AG08396 (cell line): ENCODE data around the gene ADAMTS20.
"Not testable (repeated sequence)": the region's sequence is repeated elsewhere in the genome, so short reads cannot be mapped to it uniquely, and the experiment has no call there.

Source experiments
- DNase-seq: peaks from one replicate; pipeline ENCODE4 v3.0.0; 2012; ENCODE audit warnings: low spot score, mixed read lengths

The ADAMTS20 gene

GRCh38 chr12:43361031-43361710 lies 190.8 kb downstream of the ADAMTS20 start:
- no peak for DNase-seq

GRCh38 chr12:43360001-43360400 lies 192.0 kb downstream of the ADAMTS20 start:
- not testable (repeated sequence) for DNase-seq

GRCh38 chr12:43357141-43357540 lies 194.9 kb downstream of the ADAMTS20 start:
- no peak for DNase-seq

- DNase-seq, result no peak
Observed at GRCh38 chr12:43352001-43352400, 200.0 kb downstream of the ADAMTS20 start.

GRCh38 chr12:43349863-43350262 lies 202.1 kb downstream of the ADAMTS20 start:
- DNase-seq, result no peak

DNA sequence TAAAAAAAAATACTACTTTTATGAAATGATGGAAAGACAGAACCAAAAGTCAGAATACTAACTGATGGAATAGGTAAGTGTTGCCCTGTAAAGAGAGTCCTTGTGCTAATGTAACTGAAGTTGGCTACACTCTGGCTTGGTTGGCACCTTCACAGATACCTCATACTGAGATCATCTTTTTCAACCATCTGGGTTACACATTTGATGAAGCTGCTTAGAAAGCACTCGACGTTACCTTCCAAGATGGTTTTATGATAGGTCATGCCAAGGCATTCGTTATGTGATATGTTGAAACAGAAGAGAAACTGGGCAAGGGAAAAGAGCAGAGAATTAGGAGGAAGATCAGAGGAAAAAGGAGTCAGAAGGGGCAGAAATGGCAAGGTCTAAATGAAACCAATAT lies 203.8 kb downstream of the ADAMTS20 start:
- DNase-seq, result no peak

DNA sequence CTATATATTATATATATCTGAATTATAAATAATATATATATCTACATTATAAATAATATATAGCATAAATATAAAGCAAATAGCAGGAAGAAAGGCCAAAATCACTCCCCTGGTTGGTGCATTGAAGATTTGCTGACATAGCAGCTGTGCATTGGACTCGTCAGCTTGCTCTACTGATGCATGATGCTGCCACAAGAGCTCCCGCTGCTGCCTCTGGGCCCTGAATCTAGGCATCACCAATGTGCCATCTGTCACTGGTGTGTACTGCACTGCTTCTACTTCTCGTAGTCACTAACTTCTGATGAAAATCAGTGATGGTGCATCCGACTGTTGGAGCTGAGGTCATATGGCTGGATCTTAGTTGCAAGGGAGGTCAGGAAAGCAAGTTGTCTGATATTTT lies 205.0 kb downstream of the ADAMTS20 start:
- no peak for DNase-seq

GRCh38 chr12:43345023-43345422 lies 207.0 kb downstream of the ADAMTS20 start:
- no peak for DNase-seq

- DNase-seq, result not testable (repeated sequence)
Observed at GRCh38 chr12:43341785-43342313, 210.2 kb downstream of the ADAMTS20 start.

GRCh38 chr12:43338848-43339526 lies 213.0 kb downstream of the ADAMTS20 start:
- DNase-seq, result peak; percentile 54

DNA sequence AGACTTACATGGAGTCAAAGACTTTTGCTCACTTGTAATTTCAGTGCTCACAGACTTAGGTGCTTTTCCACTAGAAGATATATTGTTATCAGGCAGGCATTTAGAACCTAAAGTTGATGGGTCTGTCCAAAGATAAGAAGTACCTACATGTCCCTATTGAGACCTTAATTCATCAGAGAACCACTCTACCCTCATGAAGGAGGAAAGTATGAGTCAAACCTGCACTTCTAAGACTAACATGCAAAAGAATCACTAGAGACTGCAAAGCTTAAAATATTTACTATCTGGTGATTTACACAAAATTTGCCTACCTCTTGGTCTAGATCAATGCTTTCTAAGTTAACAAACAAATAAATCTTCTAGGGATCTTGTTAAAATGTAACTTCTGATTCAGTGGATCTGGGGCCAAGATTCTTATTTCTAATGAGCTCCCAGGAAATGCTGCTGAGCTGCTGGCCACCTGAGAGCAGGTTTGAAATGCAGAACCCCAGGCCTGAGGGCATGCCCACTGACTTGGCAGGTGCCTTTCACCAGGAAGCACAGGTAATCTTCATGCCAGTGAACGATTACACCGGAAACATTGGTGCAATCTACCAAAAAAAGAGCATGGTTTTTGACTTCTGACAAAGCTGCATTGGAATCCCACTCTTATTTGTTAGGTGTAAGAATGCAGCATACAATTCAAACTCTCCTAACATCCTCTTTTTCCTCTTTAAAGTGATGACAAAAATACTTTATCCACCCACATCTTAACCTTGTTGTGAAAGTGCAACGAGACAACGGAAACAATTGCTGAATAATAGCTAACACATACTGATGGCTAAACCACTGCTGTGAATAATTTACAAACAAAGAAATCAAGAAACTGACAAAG lies 214.2 kb downstream of the ADAMTS20 start:
- no peak for DNase-seq

- DNase-seq, result peak; percentile 10
Observed at GRCh38 chr12:43336962-43337555, 214.9 kb downstream of the ADAMTS20 start.

- no peak for DNase-seq
Observed at GRCh38 chr12:43333644-43334043, 218.4 kb downstream of the ADAMTS20 start.

DNA sequence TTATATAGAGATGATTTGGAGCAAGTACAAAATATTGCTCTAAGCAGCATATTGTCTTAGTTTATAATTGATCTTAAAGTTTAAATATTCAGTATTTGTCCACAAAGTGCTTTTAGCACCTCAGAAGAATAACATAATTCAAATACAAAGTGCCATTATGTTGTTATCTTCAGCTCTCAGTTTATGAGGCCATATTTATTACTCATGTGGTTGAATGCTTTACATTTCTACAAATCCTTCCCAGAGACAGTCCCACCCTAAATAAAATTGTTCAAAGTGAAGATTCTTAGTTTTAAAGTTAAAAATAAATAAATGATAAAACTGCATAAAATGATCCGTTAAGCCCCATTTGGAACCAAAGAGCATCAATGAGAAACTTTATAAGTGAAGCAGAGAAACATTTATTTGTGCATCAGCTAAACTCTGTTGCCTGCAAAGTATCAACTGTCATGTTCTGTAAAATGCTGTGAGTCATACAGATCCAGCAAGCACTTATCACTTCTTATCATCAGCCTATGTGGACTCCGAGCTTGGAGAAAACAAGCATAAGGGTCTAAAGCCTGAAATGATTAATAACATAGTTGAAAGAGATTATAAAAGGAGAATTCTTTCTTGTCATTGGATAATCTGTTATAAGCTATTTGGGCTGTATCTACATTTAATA lies 218.9 kb downstream of the ADAMTS20 start:
- no peak for DNase-seq

- DNase-seq, result no peak
Observed at GRCh38 chr12:43331935-43332334, 220.1 kb downstream of the ADAMTS20 start.

- DNase-seq, result no peak
Observed at GRCh38 chr12:43329375-43329774, 222.6 kb downstream of the ADAMTS20 start.

DNA sequence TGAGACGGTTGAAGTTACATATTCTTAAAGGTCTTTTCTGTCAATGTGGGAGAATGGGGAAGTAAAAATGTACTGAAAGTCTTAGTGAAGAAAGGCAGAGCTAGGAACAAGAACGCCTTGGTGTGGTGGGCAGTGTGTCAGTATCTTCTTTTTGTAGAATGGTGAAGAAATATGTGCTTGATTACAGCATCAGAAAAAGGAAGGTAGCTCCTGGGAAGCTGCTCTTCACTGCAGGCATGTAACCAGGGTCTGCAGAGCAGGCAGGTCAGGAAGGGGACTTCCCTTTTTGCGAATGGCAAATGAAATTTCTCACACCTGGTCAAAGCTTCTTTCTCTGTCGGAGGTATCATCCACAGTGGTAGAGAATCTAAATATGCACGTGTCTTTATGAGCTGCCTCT lies 226.2 kb downstream of the ADAMTS20 start:
- no peak for DNase-seq

GRCh38 chr12:43320281-43320680 lies 231.7 kb downstream of the ADAMTS20 start:
- no peak for DNase-seq

GRCh38 chr12:43318021-43318420 lies 234.0 kb downstream of the ADAMTS20 start:
- DNase-seq, result no peak

DNA sequence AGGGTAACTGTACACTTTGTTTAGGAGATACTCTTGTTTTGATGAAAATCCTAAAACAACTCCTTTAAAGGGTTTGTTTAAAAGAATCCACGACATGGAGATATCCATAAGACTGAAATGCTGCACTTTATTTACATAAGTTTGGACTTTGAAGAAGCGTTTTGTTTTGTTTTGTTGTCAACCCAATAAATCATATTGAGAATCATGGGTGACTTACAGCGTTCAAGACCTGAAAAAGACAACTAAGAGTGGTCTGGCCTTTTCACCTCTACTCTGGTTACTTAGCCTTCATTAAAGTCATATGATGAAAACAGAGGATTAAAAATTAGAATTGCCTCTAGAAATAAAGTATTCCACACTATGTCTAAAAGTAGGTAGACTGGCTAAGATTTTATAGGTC lies 234.8 kb downstream of the ADAMTS20 start:
- DNase-seq, result no peak

GRCh38 chr12:43316520-43316919 lies 235.5 kb downstream of the ADAMTS20 start:
- DNase-seq, result no peak

DNA sequence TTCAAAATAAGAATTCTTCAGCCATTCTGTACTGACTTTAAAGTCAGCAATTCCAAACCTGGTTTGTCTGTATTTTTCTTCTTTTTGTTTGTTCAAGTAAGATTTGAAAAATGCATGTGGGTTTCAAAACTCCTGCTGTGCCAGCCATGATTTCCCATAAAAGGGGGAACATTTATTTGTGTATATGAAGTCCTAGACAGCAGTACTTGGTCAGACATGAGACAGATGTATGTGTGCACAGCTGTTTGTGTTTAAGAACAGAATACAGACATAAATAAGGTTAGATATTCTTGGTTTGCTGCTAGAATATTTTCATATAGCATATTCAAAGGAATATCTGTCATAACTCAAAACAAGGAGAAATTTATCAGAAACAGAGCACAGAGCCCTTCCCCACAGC lies 236.0 kb downstream of the ADAMTS20 start:
- DNase-seq, result no peak
